ENCODE data around the gene RBM20. TPM values are rescaled to one million over a fixed set of nuclear protein-coding genes. Genes with fewer than 3 reads are reported as not detected.

The RBM20 gene
- total and polyA plus RNA-seq, 10 of the 15 experiments (the other 5 are each of a cell fraction or from before 2014, with no cell fraction given), result 0.04 to 0.26 (median 0.15) TPM

DNA sequence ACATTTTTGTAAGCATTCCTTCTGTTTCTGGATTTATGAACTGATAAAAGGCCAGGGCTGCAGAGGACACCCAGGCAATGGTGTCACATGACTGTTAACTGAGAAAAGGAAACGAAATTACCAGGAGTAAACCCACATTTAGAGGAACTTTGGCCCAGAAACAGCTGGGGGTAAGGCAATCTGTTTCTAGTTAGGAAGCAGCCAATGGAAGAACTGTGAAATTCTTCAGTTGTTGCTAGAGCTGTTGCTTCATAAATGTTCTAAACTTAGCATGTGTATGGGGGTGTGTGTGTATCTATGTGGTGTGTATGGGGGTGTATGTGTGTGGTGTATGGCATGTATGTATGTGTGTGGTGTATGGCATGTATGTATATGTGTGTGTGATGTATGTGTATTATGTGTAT, 215.8 kb downstream of the RBM20 start:
- peak; percentile 21 for ATAC-seq
- ChIA-PET CTCF (interaction anchor here (1.0 to 5.4 kb wide), 8 partner anchors 8 to 57 kb away, joined by 3 to 68 read pairs (median 6); partner anchors contain the start of gene PDCD4), SMC1A (ENCODE audit: uncharacterized antibody, unreplicated experiment) (interaction anchor here (0.6 to 6.8 kb wide), 18 partner anchors 7 to 239 kb away, joined by 3 to 188 read pairs (median 12); partner anchors contain the start of genes BBIP1 and PDCD4), POLR2A (interaction anchor here (0.6 to 6.7 kb wide), 9 partner anchors 8 to 86 kb away, joined by 3 to 145 read pairs (median 17); partner anchors contain the start of gene PDCD4), RAD21 (ENCODE audit: unreplicated experiment) (interaction anchor here (0.9 to 5.2 kb wide), 16 partner anchors 8 to 249 kb away, joined by 3 to 135 read pairs (median 7); partner anchors contain the start of genes BBIP1 and PDCD4)
- peak overlapping the region; percentile 78 for H3K9ac ChIP-seq (ENCODE audit: control insufficient read depth, insufficient read depth, low read length)
- H4K20me1 ChIP-seq (ENCODE audit: control insufficient read depth, insufficient read depth), result no peaks in the 10 kb centered on the region
- no peak for DNase-seq (ENCODE audit: low read depth, low spot score)
- H3K9me3 ChIP-seq (replicated peaks; ENCODE audit: control insufficient read depth, insufficient read depth, low read length), result peaks cover 2% of the 10 kb centered on the region; the same call in 1 of the 3 replicates
- WGBS (ENCODE audit: insufficient coverage, insufficient replicate concordance, low lambda C conversion rate, missing lambda C conversion rate), result 0% methylated on average over 1 of the region's 1 CpG
- H3K27ac ChIP-seq (ENCODE audit: control insufficient read depth, insufficient read depth), result peak overlapping the region; percentile 98
- in situ Hi-C loops (cut with MboI), result no loop called here
- H2AFZ ChIP-seq (ENCODE audit: control insufficient read depth, low read depth, low read length), result peak overlapping the region; percentile 15; the same call in 1 of the 2 replicates
- no TSS peak for BruUV-seq (replicated peaks)
- H3K27me3 ChIP-seq (replicated peaks in 1 of 2; ENCODE audit: control insufficient read depth in 2 of 2, insufficient read depth in 2 of 2, low read length in 1 of 2), result no peaks in the 10 kb centered on the region
- intact Hi-C loops (cut with micrococcal nuclease; ENCODE audit: unreplicated experiment), result no loop called here
- H3K4me3 ChIP-seq, result no peak overlapping the region
- FAIRE-seq, result no peak
- H3K36me3 ChIP-seq (ENCODE audit: control insufficient read depth in 2 of 2, insufficient read depth in 2 of 2, low read length in 1 of 2), result no peaks in the 10 kb centered on the region
- peak overlapping the region; percentile 95 for H3K4me2 ChIP-seq (ENCODE audit: control insufficient read depth, insufficient read depth)
- peaks cover 2% of the 10 kb centered on the region; the same call in 1 of the 2 replicates for H3K79me2 ChIP-seq (ENCODE audit: control insufficient read depth, insufficient read depth, low read length)
- peaks cover 72% of the 10 kb centered on the region for H3K4me1 ChIP-seq (ENCODE audit: control insufficient read depth, insufficient read depth, low read length)
- TF ChIP-seq SIX5 (IDR thresholded peaks at IDR 0.05; ENCODE audit: low read depth, low read length, severe bottlenecking) (no peak), RB1 (IDR thresholded peaks at IDR 0.05; ENCODE audit: borderline replicate concordance) (0 out of 2 replicates have a peak, but pooled peaks have one; percentile 6), FOXM1 (IDR thresholded peaks at IDR 0.05; ENCODE audit: low read depth, low read length) (no peak), NFXL1 (IDR thresholded peaks at IDR 0.05; ENCODE audit: borderline replicate concordance) (no peak), NFYB (IDR thresholded peaks at IDR 0.05; ENCODE audit: insufficient read depth, low read depth, low read length) (peak; percentile 49; the same call in 1 of the 2 replicates), BHLHE40 (IDR thresholded peaks at IDR 0.05; ENCODE audit: borderline replicate concordance in 1 of 2, low read depth in 2 of 2, low read length in 1 of 2) (peak in 1 of 2 experiments; percentile 37; a peak in 1 of 4 replicates), RAD51 (IDR thresholded peaks at IDR 0.05) (peak; percentile 81), NR2C1 (IDR thresholded peaks at IDR 0.05) (no peak), ZNF207 (IDR thresholded peaks at IDR 0.05; ENCODE audit: borderline replicate concordance) (no peak), CEBPB (IDR thresholded peaks at IDR 0.05; ENCODE audit: borderline replicate concordance in 1 of 2, low read depth in 2 of 2, low read length in 2 of 2) (no peak), IKZF1 (conservative IDR thresholded peaks at IDR 0.05) (peak; percentile 61; the same call in 1 of the 2 replicates), ATF7 (IDR thresholded peaks at IDR 0.05; ENCODE audit: low read depth) (peak; percentile 8; the same call in 1 of the 2 replicates), YY1 (IDR thresholded peaks at IDR 0.05; ENCODE audit: low read depth, low read length) (no peak), TBL1XR1 (IDR thresholded peaks at IDR 0.05; ENCODE audit: low read depth, low read length) (no peak), BACH1 (IDR thresholded peaks at IDR 0.05; ENCODE audit: borderline replicate concordance) (no peak)
- TF ChIP-seq, protein P1, sequence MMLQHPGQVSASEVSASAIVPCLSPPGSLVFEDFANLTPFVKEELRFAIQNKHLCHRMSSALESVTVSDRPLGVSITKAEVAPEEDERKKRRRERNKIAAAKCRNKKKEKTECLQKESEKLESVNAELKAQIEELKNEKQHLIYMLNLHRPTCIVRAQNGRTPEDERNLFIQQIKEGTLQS (IDR thresholded peaks at IDR 0.05; ENCODE audit: borderline replicate concordance, extremely low read depth, low read depth, low read length), result no peak
- TF ChIP-seq, protein P2, sequence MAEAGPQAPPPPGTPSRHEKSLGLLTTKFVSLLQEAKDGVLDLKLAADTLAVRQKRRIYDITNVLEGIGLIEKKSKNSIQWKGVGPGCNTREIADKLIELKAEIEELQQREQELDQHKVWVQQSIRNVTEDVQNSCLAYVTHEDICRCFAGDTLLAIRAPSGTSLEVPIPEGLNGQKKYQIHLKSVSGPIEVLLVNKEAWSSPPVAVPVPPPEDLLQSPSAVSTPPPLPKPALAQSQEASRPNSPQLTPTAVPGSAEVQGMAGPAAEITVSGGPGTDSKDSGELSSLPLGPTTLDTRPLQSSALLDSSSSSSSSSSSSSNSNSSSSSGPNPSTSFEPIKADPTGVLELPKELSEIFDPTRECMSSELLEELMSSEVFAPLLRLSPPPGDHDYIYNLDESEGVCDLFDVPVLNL (IDR thresholded peaks at IDR 0.05; ENCODE audit: low read depth, low read length), result no peak
- TF ChIP-seq, protein P3, sequence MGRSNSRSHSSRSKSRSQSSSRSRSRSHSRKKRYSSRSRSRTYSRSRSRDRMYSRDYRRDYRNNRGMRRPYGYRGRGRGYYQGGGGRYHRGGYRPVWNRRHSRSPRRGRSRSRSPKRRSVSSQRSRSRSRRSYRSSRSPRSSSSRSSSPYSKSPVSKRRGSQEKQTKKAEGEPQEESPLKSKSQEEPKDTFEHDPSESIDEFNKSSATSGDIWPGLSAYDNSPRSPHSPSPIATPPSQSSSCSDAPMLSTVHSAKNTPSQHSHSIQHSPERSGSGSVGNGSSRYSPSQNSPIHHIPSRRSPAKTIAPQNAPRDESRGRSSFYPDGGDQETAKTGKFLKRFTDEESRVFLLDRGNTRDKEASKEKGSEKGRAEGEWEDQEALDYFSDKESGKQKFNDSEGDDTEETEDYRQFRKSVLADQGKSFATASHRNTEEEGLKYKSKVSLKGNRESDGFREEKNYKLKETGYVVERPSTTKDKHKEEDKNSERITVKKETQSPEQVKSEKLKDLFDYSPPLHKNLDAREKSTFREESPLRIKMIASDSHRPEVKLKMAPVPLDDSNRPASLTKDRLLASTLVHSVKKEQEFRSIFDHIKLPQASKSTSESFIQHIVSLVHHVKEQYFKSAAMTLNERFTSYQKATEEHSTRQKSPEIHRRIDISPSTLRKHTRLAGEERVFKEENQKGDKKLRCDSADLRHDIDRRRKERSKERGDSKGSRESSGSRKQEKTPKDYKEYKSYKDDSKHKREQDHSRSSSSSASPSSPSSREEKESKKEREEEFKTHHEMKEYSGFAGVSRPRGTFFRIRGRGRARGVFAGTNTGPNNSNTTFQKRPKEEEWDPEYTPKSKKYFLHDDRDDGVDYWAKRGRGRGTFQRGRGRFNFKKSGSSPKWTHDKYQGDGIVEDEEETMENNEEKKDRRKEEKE (IDR thresholded peaks at IDR 0.05), result no peak
- TF ChIP-seq, protein P4, sequence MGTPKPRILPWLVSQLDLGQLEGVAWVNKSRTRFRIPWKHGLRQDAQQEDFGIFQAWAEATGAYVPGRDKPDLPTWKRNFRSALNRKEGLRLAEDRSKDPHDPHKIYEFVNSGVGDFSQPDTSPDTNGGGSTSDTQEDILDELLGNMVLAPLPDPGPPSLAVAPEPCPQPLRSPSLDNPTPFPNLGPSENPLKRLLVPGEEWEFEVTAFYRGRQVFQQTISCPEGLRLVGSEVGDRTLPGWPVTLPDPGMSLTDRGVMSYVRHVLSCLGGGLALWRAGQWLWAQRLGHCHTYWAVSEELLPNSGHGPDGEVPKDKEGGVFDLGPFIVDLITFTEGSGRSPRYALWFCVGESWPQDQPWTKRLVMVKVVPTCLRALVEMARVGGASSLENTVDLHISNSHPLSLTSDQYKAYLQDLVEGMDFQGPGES (IDR thresholded peaks at IDR 0.05), result no peak

Measured in GM12878 (cell line).